T-helper 1 cell treated with Interleukin-12 subunit alpha and Interleukin-12 subunit beta and Interleukin-4 antibody, amounts not matched to agents 30 ng/mL and 1 ng/mL, for 36 hours (primary cell): ENCODE results near the gene TUBGCP4. TPM values are rescaled to one million over a fixed set of nuclear protein-coding genes. Genes with fewer than 3 reads are reported as not detected.

Experiments used
- intact Hi-C: fragments of 100-400 bp; cut with micrococcal nuclease; formaldehyde crosslinking; loops from one replicate; pipeline ENCODE4 v1.15.1; 2024
- total RNA-seq: library from RNA; stranded (reverse); gene quantifications from 2 replicates; pipeline ENCODE4 v1.2.3, GENCODE V29; 2022

The TUBGCP4 gene
- total RNA-seq, 1 donor from 2014 or later, result 34.2 TPM

DNA sequence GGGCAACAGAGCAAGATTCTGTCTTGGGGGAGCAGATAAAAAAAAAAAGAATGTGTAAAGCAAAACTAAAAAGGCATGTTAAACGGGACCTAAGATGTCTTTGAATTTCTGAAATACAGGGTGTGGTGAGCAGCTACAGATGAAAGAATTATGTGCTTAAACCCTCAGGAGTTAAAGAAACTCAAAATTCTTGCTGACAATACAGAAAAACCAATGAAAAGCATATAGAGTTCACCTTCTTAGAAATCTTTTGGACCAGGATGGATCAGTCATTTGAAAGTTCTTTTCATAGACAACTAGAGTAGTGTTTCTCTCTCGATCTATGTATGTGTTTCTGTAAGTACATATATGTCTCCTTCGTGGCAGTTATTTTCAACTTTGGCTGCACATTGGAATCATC is 31.4 kb downstream of the TUBGCP4 start:
- intact Hi-C loops, result no loop called here

DNA sequence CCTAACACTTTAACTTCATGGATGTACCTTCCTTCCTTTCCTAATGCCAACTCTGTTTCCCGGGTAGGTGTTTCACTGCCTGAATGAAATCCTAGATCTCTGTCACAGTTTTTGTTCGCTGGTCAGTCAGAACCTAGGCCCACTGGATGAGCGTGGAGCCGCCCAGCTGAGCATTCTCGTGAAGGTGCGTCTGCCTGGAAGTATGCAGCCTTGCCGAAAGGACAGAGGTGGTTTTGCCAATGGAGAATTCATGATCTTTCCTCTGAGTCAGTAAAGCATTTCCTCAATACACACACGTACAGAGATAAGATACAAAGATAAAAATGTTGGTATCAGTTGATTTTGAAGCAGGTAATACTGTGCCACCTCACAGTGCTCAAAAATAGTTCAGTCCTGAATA is 32.7 kb downstream of the TUBGCP4 start:
- intact Hi-C loops, result no loop called here

DNA sequence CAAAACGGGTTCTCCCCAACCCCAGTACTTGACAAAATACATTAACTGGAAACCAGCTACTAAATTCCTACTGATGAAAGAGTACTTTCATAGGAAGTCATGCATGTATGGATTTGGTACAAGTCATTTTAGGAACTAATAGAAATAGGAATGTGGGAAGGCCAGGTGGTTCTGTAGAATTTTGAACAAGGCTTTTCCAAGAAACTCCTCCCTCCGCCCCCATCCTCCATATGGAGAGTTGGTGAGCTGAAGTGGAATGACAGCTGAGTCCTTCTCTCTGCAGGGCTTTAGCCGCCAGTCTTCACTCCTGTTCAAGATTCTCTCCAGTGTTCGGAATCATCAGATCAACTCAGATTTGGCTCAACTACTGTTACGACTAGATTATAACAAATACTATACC is 33.2 kb downstream of the TUBGCP4 start:
- intact Hi-C loops, result no loop called here

DNA sequence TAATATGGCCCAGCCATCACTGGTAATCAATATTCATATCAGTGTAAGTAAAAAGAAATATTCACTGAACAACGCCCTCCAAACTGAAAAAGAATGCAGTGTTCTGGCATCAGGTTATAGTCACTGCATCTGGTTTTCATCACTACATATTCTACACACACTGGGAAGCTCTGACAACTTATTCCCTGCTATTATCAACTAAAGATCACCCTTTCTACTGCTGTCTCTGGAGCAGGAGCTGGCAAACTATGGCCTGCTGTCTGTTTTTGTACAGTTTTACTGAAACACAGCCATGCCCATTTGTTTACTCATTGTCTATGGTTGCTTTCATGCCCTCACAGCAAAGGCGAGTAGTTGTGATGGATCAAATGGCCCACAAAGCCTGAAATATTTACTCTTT is 35.3 kb downstream of the TUBGCP4 start:
- intact Hi-C loops, result no loop called here

DNA sequence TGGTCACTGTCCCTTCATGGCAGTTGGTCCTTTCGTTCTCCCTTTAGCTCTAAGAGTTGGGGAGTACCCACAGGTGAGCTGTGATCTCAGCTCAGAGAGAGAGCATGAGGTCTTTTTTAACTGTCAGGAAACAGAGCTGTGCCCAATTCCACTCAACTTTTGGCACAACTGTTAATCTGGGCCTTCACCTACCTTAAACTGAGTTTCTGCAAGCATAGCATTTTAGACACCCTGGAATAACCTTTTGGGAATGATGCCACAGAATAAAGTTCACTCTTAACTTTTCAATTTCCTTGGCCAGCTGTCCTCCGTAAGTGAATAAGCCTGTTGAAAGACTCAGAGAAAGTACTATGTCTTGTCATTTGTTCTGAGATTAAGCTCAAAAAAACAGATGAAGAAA is 35.9 kb downstream of the TUBGCP4 start:
- intact Hi-C loops, result no loop called here

DNA sequence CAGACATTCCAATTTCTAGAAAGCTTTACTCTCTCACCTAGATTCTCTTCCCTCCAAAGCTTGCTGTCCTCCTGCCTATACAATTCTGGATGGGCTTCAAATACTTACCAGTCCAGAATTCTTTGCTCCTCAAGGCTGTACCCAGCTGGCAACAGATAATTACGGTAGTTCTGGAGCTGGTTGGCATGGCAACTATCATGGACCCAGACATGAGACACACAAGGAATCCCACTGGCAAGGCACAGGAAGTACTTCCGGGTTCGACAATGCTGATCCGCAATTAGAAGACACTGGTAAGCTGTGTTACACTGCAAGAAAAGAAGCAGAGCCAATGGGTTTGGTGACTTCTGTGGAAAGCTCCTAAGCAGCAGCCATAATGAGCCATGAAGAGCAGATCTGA is 37.9 kb downstream of the TUBGCP4 start:
- intact Hi-C loops, result no loop called here

DNA sequence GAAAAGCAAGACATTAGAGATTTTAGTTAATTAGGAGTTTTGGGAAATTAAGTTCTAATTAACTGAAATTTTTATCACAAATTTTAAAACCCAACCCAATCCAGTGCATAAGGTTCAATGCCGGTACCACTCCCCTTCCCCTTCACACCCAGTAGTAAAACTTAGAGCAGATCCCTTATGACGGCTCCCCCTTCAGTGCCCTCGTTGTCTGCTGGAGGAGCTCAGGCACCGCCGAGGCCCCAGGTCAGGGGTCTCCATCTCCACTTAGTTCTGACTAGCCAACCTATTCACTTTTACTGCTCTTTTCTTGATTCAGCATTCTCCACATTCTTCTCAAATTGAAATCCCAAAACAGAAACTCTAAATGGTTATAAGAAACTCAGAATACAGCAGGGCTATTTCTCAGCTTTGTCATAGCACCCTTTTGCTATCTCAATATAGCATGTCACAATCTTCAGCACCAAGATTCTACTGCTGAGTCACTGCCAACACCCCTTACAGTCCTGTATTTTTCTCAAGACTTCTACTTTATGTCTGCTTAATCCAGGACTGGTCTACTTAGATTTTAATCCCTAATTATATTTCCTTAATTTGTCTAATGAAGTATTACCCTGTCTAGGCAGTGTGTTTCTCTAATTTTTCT is 39.8 kb downstream of the TUBGCP4 start:
- intact Hi-C loops, result no loop called here

DNA sequence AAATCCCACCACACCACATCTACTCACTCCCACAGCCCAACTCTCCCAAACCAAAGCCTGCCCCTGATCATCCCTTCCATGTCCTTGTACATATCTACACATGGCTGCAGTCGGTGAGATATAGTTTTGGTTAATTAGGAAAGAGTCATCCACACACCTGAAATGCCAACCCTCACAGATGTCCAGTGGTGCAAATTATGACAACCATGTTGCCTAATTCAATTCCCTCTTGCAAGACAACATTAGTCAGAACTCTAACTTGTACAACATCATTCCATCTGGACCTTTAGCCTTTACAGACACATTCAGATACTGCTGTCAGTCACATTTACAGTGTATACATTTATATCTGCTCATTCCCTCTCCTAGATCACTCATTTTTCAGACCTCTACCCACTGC is 41.2 kb downstream of the TUBGCP4 start:
- intact Hi-C loops, result no loop called here

DNA sequence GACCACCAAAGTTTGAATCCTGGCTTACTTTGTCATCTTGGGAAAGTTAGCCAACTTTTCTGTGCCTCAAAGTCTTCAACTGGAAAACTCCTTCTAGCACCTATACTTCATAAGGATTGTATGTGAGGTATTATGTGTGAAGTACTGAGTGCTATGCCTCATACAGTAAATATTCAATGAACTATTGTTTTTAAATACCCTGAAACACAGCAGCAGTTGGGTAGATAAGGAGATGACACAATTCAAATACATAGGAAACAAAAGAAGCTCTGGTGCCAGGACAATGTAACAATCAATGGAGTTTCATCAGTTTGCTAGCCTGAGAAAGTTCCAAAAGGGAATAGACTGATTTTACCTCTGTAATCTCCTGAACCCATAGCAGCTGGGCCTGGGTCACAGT is 43.3 kb downstream of the TUBGCP4 start:
- intact Hi-C loops, result no loop called here

DNA sequence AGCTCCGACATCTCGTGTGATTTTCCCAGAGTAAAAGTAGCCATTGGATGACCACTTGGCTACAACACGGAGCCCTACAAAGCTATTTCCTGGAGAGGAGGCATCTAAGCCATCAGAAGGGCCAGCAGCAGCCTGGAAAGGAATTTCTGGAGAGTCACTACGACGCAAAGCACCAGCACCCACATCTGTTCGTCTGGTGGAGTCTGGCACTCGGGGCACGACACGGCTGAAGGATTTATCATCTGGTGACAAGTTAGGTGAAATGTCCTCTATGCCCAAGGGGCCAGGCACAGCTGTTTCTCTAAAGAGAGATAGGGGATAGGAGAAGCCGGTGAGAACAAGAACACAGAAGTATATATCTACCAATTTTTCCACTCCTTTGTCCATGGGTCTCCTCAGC is 49.5 kb downstream of the TUBGCP4 start:
- intact Hi-C loops, result no loop called here

DNA sequence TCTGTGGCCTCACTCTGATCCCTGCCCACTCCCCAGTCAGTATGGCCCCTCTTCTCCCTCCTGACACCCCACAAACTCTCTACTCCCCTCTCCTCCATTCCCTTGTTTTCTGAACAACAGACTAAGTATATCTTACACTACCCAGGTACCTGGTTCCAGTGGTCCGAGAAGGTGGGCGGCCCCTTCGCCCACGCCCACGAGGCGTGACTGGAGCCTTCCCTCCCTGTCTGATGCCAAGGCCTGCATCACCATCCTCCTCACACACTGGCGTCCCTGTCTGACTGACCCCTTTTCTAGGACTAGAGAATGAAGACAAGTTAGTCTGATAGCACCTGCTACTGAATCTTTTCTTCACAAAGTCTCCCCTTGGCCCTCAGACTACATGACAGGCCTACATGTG is 50.0 kb downstream of the TUBGCP4 start:
- intact Hi-C loops, result no loop called here

DNA sequence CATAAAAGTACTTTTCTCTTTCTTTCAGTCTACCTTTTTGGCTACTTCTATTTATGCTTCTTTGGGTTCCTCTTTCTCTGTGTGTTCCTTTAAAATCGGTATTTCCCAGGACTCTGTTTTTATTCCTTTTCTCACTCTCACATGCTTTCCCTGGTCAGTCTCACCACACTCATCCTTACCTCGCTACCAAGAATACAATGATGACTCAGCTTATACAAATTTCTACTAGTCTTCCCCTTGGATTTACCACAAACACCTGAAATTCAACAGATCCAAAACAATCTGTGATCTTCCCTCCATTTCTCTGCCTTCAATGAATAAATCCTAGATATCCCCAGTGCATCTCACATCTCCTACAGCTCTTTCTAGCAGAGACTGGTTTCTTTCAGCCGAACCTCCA is 52.9 kb downstream of the TUBGCP4 start:
- intact Hi-C loops, result no loop called here

DNA sequence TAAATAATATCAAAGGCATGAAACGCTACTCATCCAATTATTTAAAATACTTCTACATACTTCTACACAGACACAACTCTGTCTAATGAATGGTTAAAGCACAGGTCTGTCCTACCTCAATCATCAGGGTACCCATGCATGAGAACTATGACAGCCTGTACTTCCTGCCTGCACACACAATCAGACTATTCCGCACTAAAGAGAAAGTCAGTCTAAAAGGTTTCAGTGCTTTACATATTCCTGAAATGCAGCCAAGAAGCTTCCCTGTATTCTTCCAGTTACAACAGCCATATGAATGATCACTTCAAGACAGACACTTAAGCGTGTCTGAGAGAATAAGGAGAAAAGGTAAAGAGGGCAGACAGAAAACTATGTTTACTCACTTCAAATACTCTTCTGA is 58.8 kb downstream of the TUBGCP4 start:
- intact Hi-C loops, result no loop called here

DNA sequence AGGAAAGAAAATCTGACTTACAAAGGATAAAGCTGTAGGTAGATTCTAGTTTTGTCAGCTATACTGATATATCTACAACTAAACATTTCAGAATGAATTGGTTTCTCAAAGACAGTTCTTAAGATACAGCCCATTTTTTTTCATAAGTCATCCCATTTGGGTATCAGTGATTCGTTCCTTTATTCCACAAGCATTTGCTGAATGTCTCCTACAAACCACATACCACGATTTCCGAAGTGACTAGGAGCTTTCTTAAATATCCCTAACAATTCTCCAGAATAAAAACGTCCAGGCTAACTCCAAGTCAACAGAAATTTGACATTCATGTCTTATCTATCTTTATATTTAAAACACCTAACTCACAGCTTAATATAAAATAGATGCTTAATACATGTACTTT is 62.3 kb downstream of the TUBGCP4 start:
- intact Hi-C loops, result no loop called here

DNA sequence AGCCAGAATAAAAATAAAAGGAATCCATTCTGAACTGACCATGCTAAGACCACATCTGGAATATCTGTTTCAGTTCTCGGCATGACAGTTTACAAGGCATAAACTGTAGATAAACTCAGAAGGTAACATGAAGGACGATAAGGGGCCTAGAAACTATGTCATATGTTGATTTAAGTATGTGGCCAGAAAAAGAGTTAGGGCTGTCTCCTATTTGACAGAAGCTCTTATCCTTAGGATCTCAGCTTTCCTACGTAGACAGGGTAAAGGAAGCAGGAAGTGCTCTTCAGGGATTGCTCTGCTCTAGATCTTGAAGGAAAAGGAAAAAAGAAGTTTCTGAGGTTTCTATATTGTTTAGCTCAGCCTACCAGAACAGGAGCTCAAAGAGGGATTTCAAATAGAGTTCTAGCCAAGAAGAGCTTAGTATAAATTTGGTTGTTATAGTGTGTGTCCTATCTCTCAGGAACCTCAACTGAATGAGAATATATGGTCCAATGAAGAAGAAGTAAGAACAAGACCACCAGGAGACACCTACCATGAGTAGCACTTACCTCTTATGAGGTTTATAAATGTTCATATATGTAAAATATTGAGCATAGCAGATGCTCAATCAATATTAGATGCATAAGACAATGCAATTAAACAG is 62.9 kb downstream of the TUBGCP4 start:
- intact Hi-C loops, result no loop called here

DNA sequence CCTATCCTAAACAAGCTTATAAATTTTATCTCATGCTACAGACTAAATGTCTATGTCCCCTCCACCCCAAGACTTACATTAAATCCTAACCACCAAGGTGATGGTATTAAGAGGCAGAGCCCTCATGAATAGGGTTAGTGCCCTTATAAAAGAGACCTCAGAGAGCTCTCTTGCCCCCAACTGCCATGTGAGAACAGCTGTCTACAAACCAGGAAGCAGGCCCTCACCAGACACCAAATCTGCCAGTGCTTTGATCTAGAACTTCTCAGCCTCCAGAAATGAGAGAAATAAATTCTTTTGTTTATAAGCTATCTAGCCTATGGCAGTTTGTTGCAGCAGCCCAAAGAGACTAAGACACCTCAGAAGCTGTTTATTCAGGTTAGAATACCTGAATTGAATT is 63.5 kb downstream of the TUBGCP4 start:
- intact Hi-C loops, result no loop called here

DNA sequence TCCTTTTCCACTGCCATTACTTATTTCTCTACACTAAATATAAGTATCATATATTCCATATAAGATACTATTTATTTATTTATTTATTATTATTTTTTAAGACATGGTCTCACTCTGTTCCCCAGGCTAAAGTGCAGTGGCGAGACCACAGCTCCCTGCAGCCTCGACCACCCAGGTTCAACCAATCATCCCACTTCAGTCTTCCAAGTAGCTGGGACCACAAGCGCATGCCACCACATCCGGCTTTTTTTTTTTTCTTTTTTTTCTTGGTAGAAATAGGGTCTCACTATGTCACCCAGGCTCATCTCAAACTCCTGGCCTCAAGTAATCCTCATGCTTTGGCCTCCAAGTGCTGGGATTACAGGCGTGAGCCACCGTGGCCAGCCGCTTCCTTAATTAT is 65.5 kb downstream of the TUBGCP4 start:
- intact Hi-C loops, result no loop called here

DNA sequence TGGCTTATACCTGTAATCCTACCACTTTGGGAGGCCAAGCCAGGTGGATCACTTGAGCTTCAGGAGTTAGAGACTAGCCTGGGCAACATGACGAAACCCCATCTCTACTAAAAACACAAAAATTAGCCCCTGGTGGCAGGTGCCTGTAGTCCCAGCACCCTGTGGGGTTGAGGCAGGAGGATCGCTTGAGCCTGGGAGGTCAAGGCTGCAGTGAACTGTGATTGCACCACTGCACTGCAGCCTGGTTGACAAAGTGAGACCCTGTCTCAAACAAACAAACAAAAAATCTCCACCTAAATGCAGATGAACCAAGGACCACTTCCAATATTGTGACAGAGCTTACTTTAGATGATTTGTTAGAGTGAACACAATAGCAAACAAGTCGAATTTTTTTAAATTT is 68.4 kb downstream of the TUBGCP4 start:
- intact Hi-C loops, result no loop called here

DNA sequence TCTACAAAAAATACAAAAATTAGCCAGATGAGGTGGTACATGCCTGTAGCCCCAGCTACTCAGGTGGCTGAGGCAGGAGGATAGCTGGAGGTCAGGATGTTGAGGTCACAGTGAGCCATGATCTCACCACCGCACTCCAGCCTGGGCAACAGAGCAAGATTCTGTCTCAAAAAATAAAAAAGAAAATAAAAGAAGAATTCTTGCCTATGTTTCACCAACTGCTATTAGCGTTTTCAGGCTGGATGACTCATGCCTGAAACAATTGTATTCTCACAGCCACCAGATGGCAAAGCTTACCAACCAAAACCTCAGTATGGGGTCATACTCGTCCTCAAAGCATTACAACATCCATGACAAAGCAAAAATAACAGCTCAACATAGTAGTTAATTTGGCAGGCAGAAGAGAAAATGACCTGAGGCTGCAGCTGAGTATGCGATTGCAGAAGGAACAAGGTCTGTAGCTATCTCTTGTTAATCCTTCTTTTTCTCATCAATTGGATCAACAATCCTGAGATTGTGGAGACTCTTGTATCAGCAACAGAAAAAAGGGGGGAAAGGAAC is 69.9 kb downstream of the TUBGCP4 start:
- intact Hi-C loops, result loop anchor here (1.0 to 5.0 kb wide), 6 partner anchors 52 to 306 kb away; partner anchors contain the start of genes LCMT2, PDIA3 and TP53BP1

DNA sequence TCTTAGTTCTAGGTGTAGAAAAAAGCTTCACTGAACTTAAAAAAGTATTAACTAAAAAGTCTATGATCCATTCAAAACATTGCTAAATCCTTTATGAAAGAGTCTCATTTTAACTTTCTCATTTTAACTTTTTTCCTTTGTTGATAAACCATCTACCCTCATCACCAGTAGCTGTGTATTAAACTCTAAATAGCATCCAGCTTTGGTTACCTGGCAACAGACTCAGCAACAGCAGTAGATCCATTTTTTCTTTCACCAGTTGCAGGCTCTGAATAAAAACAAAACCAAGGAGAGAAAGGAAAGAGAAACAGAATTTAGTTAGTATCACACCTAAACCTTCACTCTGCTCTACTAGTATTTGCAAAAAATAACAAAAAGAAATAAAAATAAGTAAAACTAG is 70.4 kb downstream of the TUBGCP4 start:
- intact Hi-C loops, result loop anchor here (1.0 to 5.0 kb wide), 6 partner anchors 52 to 306 kb away; partner anchors contain the start of genes LCMT2, PDIA3 and TP53BP1

DNA sequence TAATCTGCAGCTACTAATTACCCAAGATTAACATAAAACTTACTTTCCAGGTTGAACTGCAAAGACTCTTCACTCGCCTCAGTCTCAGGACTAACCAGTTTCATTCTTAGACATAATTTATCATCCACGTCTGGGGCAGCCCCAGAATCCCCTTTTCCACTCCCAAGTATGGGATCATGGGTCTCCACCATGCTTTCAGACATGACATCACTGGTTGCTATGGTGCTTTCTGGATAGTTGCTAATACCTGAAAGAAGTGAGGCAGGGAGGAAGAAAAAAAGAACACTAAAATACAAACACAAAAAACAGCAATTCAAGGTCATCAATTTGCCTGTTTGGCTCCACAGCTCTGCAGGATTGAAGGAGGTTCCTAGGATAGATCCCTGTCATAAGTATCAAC is 75.4 kb downstream of the TUBGCP4 start:
- intact Hi-C loops, result no loop called here

DNA sequence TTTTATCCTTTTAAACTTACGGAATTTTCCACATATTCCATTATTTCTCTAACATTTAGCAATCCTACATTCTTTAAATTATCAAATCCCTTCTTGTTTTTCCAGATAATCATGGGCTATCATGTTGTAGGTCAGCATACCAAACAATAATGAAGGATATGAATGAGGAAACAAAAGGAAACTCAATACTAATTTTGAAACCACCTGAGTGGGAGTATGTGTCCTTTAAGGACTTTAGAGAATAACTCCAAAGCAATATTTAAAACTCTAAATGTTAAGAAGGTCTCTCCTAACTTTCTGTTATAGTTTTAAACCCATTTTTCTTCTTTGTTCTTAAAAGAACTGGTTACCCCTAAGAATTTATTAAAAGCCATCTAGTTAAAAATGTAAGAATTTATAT is 79.1 kb downstream of the TUBGCP4 start:
- intact Hi-C loops, result no loop called here
